IMR-90 (cell line): Measurements from ENCODE around the gene DBH. TPM values are rescaled to one million over a fixed set of nuclear protein-coding genes. Genes with fewer than 3 reads are reported as not detected.

ENCODE experiments used
- ATAC-seq: fragments of 200-7000 bp; cut with Tn5 transposase; 2 replicates; pipeline ENCODE4 v1.9.1; 2020; ENCODE audit warnings: low read depth, mild to moderate bottlenecking, moderate library complexity
- BruUV-seq: library from RNA; stranded (reverse); fragments of 400-500 nt; replicated peaks from 2 replicates; lab custom pipeline; 2021; lab: Mats Ljungman, UMichigan
- CTCF ChIA-PET: fragments of 300-600 bp; formaldehyde crosslinking; extraction: SDS; loops from one replicate; lab custom pipeline; 2021; ENCODE audit warnings: antibody characterized with exemption; lab: Yijun Ruan, JAX
- POLR2A ChIA-PET: fragments of 300-600 bp; sonication (Branson Sonifier 250); formaldehyde crosslinking; loops from one replicate; lab custom pipeline; 2022; ENCODE audit warnings: antibody characterized with exemption; ENCODE audit not compliant: unreplicated experiment; lab: Charles Lee
- DNase-seq: peaks from one replicate; pipeline ENCODE4 v3.0.0; 2013
- H2AFZ ChIP-seq: replicated peaks from 2 replicates; pipeline ENCODE3; 2013; ENCODE audit warnings: low read length, mild to moderate bottlenecking; ENCODE audit not compliant: poor library complexity
- H2AK5ac ChIP-seq: 2 replicates; pipeline ENCODE4 v1.6.1; 2013; ENCODE audit warnings: low read depth, low read length, inconsistent platforms
- H2AK9ac ChIP-seq: replicated peaks from 2 replicates; pipeline ENCODE3; 2013; ENCODE audit warnings: mild to moderate bottlenecking, low read depth, low read length, moderate library complexity; ENCODE audit not compliant: poor library complexity
- H2BK120ac ChIP-seq: 2 replicates; pipeline ENCODE4 v1.6.1; 2013; ENCODE audit warnings: low read depth, low read length, inconsistent platforms
- H2BK15ac ChIP-seq: 3 replicates; pipeline ENCODE4 v1.6.1; 2013; ENCODE audit warnings: low read depth, low read length, inconsistent platforms
- H2BK20ac ChIP-seq: 2 replicates; pipeline ENCODE4 v1.6.1; 2013; ENCODE audit warnings: low read depth, mild to moderate bottlenecking, inconsistent platforms, low read length, moderate library complexity
- H2BK5ac ChIP-seq: 2 replicates; pipeline ENCODE4 v1.6.1; 2013; ENCODE audit warnings: mild to moderate bottlenecking, low read depth, low read length, inconsistent platforms; ENCODE audit not compliant: poor library complexity, severe bottlenecking
- H3K14ac ChIP-seq: replicated peaks from 2 replicates; pipeline ENCODE4 v1.6.1; 2013; ENCODE audit warnings: low read depth, low read length, inconsistent platforms
- H3K18ac ChIP-seq: 2 replicates; pipeline ENCODE4 v1.6.1; 2013; ENCODE audit warnings: low read depth, low read length, control low read depth
- H3K23ac ChIP-seq: 2 replicates; pipeline ENCODE4 v1.6.1; 2013; ENCODE audit warnings: low read depth, low read length, inconsistent platforms
- H3K27ac ChIP-seq: 2 replicates; pipeline ENCODE4 v1.5.1; 2013; ENCODE audit warnings: mild to moderate bottlenecking, control low read depth, low read length; ENCODE audit not compliant: insufficient read depth
- H3K27me3 ChIP-seq: 2 replicates; pipeline ENCODE4 v1.6.1; 2013; ENCODE audit warnings: low read length; ENCODE audit not compliant: control insufficient read depth, insufficient read depth
- H3K36me3 ChIP-seq: 2 replicates; pipeline ENCODE4 v1.6.1; 2013; ENCODE audit warnings: low read length, mixed read lengths; ENCODE audit not compliant: control insufficient read depth, insufficient read depth
- H3K4ac ChIP-seq: 2 replicates; pipeline ENCODE4 v1.6.1; 2013; ENCODE audit warnings: low read depth, low read length, inconsistent platforms
- H3K4me1 ChIP-seq: 2 replicates; pipeline ENCODE4 v1.6.1; 2013; ENCODE audit warnings: low read length, mixed read lengths; ENCODE audit not compliant: control insufficient read depth, insufficient read depth
- H3K4me2 ChIP-seq: 2 replicates; pipeline ENCODE4 v1.6.1; 2013; ENCODE audit warnings: low read depth, mild to moderate bottlenecking, control low read depth, low read length, moderate library complexity
- H3K4me3 ChIP-seq: 2 replicates; pipeline ENCODE4 v1.5.1; 2013; ENCODE audit warnings: low read depth, mild to moderate bottlenecking, control low read depth, low read length, moderate library complexity; ENCODE audit not compliant: insufficient read depth
- H3K56ac ChIP-seq: 2 replicates; pipeline ENCODE4 v1.6.1; 2013; ENCODE audit warnings: low read length, inconsistent platforms; ENCODE audit not compliant: insufficient read depth; ENCODE audit errors: extremely low read depth
- H3K79me1 ChIP-seq, 2 experiments: 2 replicates each; pipeline ENCODE4 v1.6.1; 2013; ENCODE audit warnings: low read length in 2 of 2, inconsistent platforms in 1 of 2, low read depth in 1 of 2
- H3K9ac ChIP-seq: 2 replicates; pipeline ENCODE4 v1.6.1; 2013; ENCODE audit warnings: low read depth, low read length, control low read depth
- H3K9me1 ChIP-seq: 2 replicates; pipeline ENCODE4 v1.6.1; 2013; ENCODE audit warnings: low read length, inconsistent platforms; ENCODE audit not compliant: insufficient read depth
- H3K9me3 ChIP-seq: 2 replicates; pipeline ENCODE4 v1.6.1; 2013; ENCODE audit warnings: low read length; ENCODE audit not compliant: control insufficient read depth, insufficient read depth
- H4K20me1 ChIP-seq: 2 replicates; pipeline ENCODE4 v1.6.1; 2013; ENCODE audit warnings: low read length, inconsistent platforms; ENCODE audit not compliant: insufficient read depth
- H4K5ac ChIP-seq: 2 replicates; pipeline ENCODE4 v1.6.1; 2013; ENCODE audit warnings: mild to moderate bottlenecking, low read depth, low read length, control low read depth
- H4K8ac ChIP-seq, 2 experiments: 2 replicates each; pipeline ENCODE4 v1.6.1; 2013; ENCODE audit warnings: low read depth in 2 of 2, low read length in 2 of 2, control low read depth in 1 of 2, inconsistent platforms in 1 of 2
- H4K91ac ChIP-seq: 2 replicates; pipeline ENCODE4 v1.6.1; 2013; ENCODE audit warnings: low read depth, low read length, inconsistent platforms; ENCODE audit not compliant: insufficient read depth
- BHLHE40 ChIP-seq: fragments of 150-350 bp; IDR thresholded peaks from 2 replicates; pipeline ENCODE4 v1.6.1; 2016; ENCODE audit warnings: mild to moderate bottlenecking, low read depth, low read length
- CEBPB ChIP-seq: IDR thresholded peaks from 2 replicates; pipeline ENCODE4 v1.6.1; 2012; ENCODE audit warnings: low read depth, low read length, improper control_type of control experiment
- CHD1 ChIP-seq: IDR thresholded peaks from 2 replicates; pipeline ENCODE4 v1.6.1; 2012; ENCODE audit warnings: low read depth, low read length, improper control_type of control experiment
- CTCF ChIP-seq: conservative IDR thresholded peaks from 2 replicates; pipeline ENCODE4 v1.5.1; 2012; ENCODE audit warnings: mild to moderate bottlenecking, low read depth, low read length, improper control_type of control experiment
- FOS ChIP-seq: fragments of 150-350 bp; IDR thresholded peaks from 2 replicates; pipeline ENCODE4 v1.6.1; 2016; ENCODE audit warnings: low read depth, low read length
- MAFK ChIP-seq: IDR thresholded peaks from 2 replicates; pipeline ENCODE4 v1.6.1; 2012; ENCODE audit warnings: low read depth, low read length, improper control_type of control experiment
- MAZ ChIP-seq: IDR thresholded peaks from 2 replicates; pipeline ENCODE4 v1.6.1; 2012; ENCODE audit warnings: low read depth, mild to moderate bottlenecking, low read length, improper control_type of control experiment, moderate library complexity, borderline replicate concordance
- MXI1 ChIP-seq: IDR thresholded peaks from 2 replicates; pipeline ENCODE4 v1.6.1; 2012; ENCODE audit warnings: low read depth, mild to moderate bottlenecking, low read length, moderate library complexity, borderline replicate concordance
- NFE2L2 ChIP-seq: fragments of 150-350 bp; IDR thresholded peaks from 2 replicates; pipeline ENCODE4 v1.6.1; 2016; ENCODE audit warnings: low read depth, mild to moderate bottlenecking, low read length
- POLR2A ChIP-seq: IDR thresholded peaks from 2 replicates; pipeline ENCODE4 v1.6.1; 2012; ENCODE audit warnings: mild to moderate bottlenecking, low read depth, low read length
- RAD21 ChIP-seq: IDR thresholded peaks from 2 replicates; pipeline ENCODE4 v1.6.1; 2012; ENCODE audit warnings: low read length, improper control_type of control experiment
- RCOR1 ChIP-seq: IDR thresholded peaks from 2 replicates; pipeline ENCODE4 v1.6.1; 2012; ENCODE audit warnings: mild to moderate bottlenecking, low read length, improper control_type of control experiment; ENCODE audit not compliant: insufficient replicate concordance
- RFX5 ChIP-seq: IDR thresholded peaks from 2 replicates; pipeline ENCODE4 v1.8.0; 2012; ENCODE audit warnings: low read depth, mild to moderate bottlenecking, low read length, moderate library complexity
- SMC3 ChIP-seq: fragments of 150-350 bp; IDR thresholded peaks from 2 replicates; pipeline ENCODE4 v1.6.1; 2016; ENCODE audit warnings: low read depth, mild to moderate bottlenecking, antibody characterized with exemption, low read length, moderate library complexity
- WGBS, 2 experiments: methylation state at CpG; one replicate each; pipeline versions ENCODE4 v1.1.5 to v1.1.7; 2013; ENCODE audit warnings: missing lambda C conversion rate in 2 of 2; ENCODE audit not compliant: insufficient read length in 1 of 2; ENCODE audit errors: extremely low coverage in 2 of 2; 5-methylcytosine and 5-hydroxymethylcytosine counted together
- dilution Hi-C: fragments of 300-500 bp; cut with HindIII; formaldehyde crosslinking; loops from one replicate; pipeline ENCODE4 v1.14.3; 2018; ENCODE audit warnings: low sequenced_read_pairs; ENCODE audit not compliant: unreplicated experiment
- in situ Hi-C: fragments of 300-500 bp; cut with MboI; formaldehyde crosslinking; loops from 3 replicates; pipeline ENCODE4 v1.14.3; 2019; ENCODE audit warnings: low sequenced_read_pairs, inconsistent platforms, mixed read lengths
- intact Hi-C: fragments of 100-400 bp; cut with micrococcal nuclease; formaldehyde crosslinking; loops from 2 replicates; pipeline ENCODE4 v1.10.0; 2022
- polyA plus RNA-seq, 3 experiments: library from polyadenylated mRNA; depleted of rRNA; stranded (reverse); fragments of >200 nt; gene quantifications; 2 replicates each; pipeline ENCODE4 v1.2.3, GENCODE V29; 2012; ENCODE audit warnings: low replicate concordance in 1 of 3
- total RNA-seq: library from RNA; depleted of rRNA; stranded (reverse); fragments of >200 nt; gene quantifications from 2 replicates; pipeline ENCODE4 v1.2.3, GENCODE V29; 2012
- TF ChIP-seq, protein P1 (sequence below): fragments of 150-350 bp; IDR thresholded peaks from 2 replicates; pipeline ENCODE4 v1.6.1; 2017; ENCODE audit warnings: mild to moderate bottlenecking, antibody characterized with exemption, low read length, low read depth
- TF ChIP-seq, protein P2 (sequence below): fragments of 150-350 bp; IDR thresholded peaks from 2 replicates; pipeline ENCODE4 v1.6.1; 2016; ENCODE audit warnings: low read depth, mild to moderate bottlenecking, low read length, moderate library complexity, borderline replicate concordance

The DBH gene
- total and polyA plus RNA-seq, 2 of the 4 experiments (the other 2 are of a cell fraction), result not detected

- no peak for TF ChIP-seq POLR2A
- TF ChIP-seq CTCF, result no peak
- no peak for TF ChIP-seq BHLHE40
- TF ChIP-seq RFX5, result no peak
- TF ChIP-seq, protein P1, sequence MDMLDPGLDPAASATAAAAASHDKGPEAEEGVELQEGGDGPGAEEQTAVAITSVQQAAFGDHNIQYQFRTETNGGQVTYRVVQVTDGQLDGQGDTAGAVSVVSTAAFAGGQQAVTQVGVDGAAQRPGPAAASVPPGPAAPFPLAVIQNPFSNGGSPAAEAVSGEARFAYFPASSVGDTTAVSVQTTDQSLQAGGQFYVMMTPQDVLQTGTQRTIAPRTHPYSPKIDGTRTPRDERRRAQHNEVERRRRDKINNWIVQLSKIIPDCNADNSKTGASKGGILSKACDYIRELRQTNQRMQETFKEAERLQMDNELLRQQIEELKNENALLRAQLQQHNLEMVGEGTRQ, result no peak
- TF ChIP-seq, protein P2, sequence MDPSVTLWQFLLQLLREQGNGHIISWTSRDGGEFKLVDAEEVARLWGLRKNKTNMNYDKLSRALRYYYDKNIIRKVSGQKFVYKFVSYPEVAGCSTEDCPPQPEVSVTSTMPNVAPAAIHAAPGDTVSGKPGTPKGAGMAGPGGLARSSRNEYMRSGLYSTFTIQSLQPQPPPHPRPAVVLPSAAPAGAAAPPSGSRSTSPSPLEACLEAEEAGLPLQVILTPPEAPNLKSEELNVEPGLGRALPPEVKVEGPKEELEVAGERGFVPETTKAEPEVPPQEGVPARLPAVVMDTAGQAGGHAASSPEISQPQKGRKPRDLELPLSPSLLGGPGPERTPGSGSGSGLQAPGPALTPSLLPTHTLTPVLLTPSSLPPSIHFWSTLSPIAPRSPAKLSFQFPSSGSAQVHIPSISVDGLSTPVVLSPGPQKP, result no peak
- TF ChIP-seq CEBPB, result no peak
- no peak for TF ChIP-seq FOS
- no peak for TF ChIP-seq MAFK
- TF ChIP-seq NFE2L2, result no peak
- no peak for TF ChIP-seq MXI1
- TF ChIP-seq MAZ, result no peak
- TF ChIP-seq CHD1, result no peak
- no peak for TF ChIP-seq RCOR1
- no peak for TF ChIP-seq RAD21
- TF ChIP-seq SMC3, result no peak
- intact Hi-C loops, result no loop called here
- no peak overlapping the region for H2AK5ac ChIP-seq
- H3K23ac ChIP-seq, result no peak overlapping the region
- H2AFZ ChIP-seq, result no peak overlapping the region
- H3K4me3 ChIP-seq, result no peak overlapping the region
- no peaks in the 10 kb centered on the region for H3K9me3 ChIP-seq
- no peak overlapping the region for H4K91ac ChIP-seq
- H2BK20ac ChIP-seq, result no peak overlapping the region
- peaks cover 59% of the 10 kb centered on the region for H3K27me3 ChIP-seq
- H4K5ac ChIP-seq, result no peak overlapping the region
- ChIA-PET POLR2A (no interaction called here), CTCF (no interaction called here)
- no peak overlapping the region for H3K9ac ChIP-seq
- no TSS peak for BruUV-seq
- no peaks in the 10 kb centered on the region for H4K20me1 ChIP-seq
- no peak overlapping the region for H2BK15ac ChIP-seq
- H3K36me3 ChIP-seq, result no peaks in the 10 kb centered on the region
- H3K4me1 ChIP-seq, result no peaks in the 10 kb centered on the region
- no peaks in the 10 kb centered on the region for H3K9me1 ChIP-seq
- no peak overlapping the region for H3K4me2 ChIP-seq
- ATAC-seq (no peak), DNase-seq (no peak)
- no peak overlapping the region for H3K4ac ChIP-seq
- H3K27ac ChIP-seq, result no peak overlapping the region
- no peak overlapping the region for H3K14ac ChIP-seq
- no peak overlapping the region for H2AK9ac ChIP-seq
- dilution Hi-C loops, result no loop called here
- H3K56ac ChIP-seq, result no peak overlapping the region
- in situ Hi-C loops, result no loop called here
- no peaks in the 10 kb centered on the region for H3K79me1 ChIP-seq
- H3K18ac ChIP-seq, result no peak overlapping the region
- H2BK120ac ChIP-seq, result no peak overlapping the region
- no peak overlapping the region for H4K8ac ChIP-seq
- no CpG with 5 or more reads among the region's 8 CpGs for WGBS, 2 experiments
- no peak overlapping the region for H2BK5ac ChIP-seq
Observed at GRCh38 chr9:133612816-133613215, 23.3 kb upstream of the DBH start.
